HFF-Myc (cell line): ENCODE results near the gene SNX15.
A peak's percentile ranks its signal among the peaks of the same experiment; 100 is the strongest.

Experiments used
- DNase-seq: peaks from one replicate; pipeline ENCODE4 v3.0.0-alpha.2; 2011; ENCODE audit warnings: low read depth; ENCODE audit errors: extremely low read depth
- H3K4me3 ChIP-seq: replicated peaks from 2 replicates; pipeline ENCODE4 v1.5.1; 2011; ENCODE audit warnings: low read depth, mild to moderate bottlenecking, control low read depth, low read length
- CTCF ChIP-seq: IDR thresholded peaks from 2 replicates; pipeline ENCODE4 v1.5.1; 2012; ENCODE audit warnings: mild to moderate bottlenecking, low read depth, low read length, control low read depth; ENCODE audit errors: missing control alignments

SNX15 gene

GRCh38 chr11:65035579-65035978, 8.3 kb downstream of the SNX15 start:
- H3K4me3 ChIP-seq: no peak overlapping the region
- DNase-seq: no peak
- no peak for TF ChIP-seq CTCF

- no peak for TF ChIP-seq CTCF
- DNase-seq: no peak
Observed at GRCh38 chr11:65036931-65037330, 9.7 kb downstream of the SNX15 start.

DNA sequence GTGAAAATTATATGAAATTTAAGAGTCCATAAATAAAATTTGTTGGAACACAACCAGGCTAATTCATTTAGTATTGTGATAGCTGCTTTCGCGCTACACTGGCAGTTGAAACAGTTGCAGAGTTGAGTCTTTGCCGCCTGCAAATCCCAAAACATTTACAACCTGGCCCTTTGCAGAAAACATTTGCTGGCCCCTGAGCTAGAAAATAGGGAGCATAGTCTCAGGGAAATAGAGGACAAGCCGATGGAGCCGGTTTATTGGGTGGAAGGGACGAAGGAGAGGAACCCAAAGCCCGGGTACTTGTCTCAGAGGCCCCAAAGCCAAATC, 13.2 kb downstream of the SNX15 start:
- TF ChIP-seq CTCF: no peak
- H3K4me3 ChIP-seq: peak overlapping the region; percentile 69
- DNase-seq: no peak

More at GRCh38 chr11:65036931-65037330, 9.7 kb downstream of the SNX15 start:
- H3K4me3 ChIP-seq: no peak overlapping the region

DNA sequence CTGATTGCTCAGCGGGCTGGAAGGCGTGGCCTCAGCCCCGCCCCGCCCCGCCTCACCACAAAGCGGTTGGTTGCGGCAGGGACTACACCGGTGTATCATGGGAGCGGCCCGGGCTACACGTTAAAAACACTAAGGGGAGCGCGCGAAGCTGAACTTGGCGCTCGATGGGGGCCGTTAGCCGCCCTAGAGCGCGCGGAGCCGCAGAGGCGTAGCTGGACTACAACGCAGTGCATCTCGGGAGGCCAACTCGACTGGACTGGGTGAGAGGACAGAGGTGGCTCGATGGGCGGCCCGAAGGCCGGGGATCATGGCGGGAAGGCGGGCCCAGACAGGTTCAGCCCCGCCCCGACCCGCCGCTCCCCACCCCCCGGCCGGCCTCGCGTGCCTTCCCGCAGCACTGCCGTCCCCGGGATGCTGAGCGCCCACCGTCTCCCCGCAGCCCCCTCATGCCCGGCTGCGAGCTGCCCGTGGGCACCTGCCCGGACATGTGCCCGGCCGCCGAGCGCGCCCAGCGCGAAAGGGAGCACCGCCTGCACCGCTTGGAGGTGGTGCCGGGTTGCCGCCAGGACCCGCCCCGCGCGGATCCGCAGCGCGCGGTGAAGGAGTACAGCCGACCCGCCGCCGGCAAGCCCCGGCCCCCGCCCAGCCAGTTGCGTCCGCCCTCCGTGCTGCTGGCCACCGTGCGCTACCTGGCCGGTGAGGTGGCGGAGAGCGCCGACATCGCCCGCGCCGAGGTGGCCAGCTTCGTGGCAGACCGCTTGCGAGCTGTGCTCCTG, 13.8 kb downstream of the SNX15 start, which contains the start of gene SAC3D1:
Gene SAC3D1, plus strand, starts transcription at position 364 of the 776 bp plus-strand sequence. Its CDS starts 83 bp downstream, at position 447.
- no peak for TF ChIP-seq CTCF
- DNase-seq: peak; percentile 92
- peak within 1 kb of the TSS; percentile 69 for H3K4me3 ChIP-seq

- peak overlapping the region; percentile 69 for H3K4me3 ChIP-seq
- no peak for TF ChIP-seq CTCF
- no peak for DNase-seq
Observed at GRCh38 chr11:65042891-65043290, 15.7 kb downstream of the SNX15 start.

GRCh38 chr11:65043881-65044501, 16.8 kb downstream of the SNX15 start:
- no peak for TF ChIP-seq CTCF
- H3K4me3 ChIP-seq: no peak overlapping the region

More at GRCh38 chr11:65043881-65044501, 16.8 kb downstream of the SNX15 start:
- DNase-seq: no peak
